HepG2 (cell line): Measurements from ENCODE around the gene MBOAT7. TPM values are rescaled to one million over a fixed set of nuclear protein-coding genes. Genes with fewer than 3 reads are reported as not detected.
A peak's percentile ranks its signal among the peaks of the same experiment; 100 is the strongest.

Experiments
- CCAR2 ChIP-seq: fragments of 200-400 bp; formaldehyde crosslinking; optimal IDR thresholded peaks from 2 replicates; pipeline ENCODE3; 2018; ENCODE audit warnings: low read depth, mild to moderate bottlenecking, low read length, moderate library complexity
- GTF3A ChIP-seq: sonication (generic); formaldehyde crosslinking; conservative IDR thresholded peaks from 2 replicates; pipeline ENCODE4 v1.4.0; 2020; ENCODE audit warnings: mild to moderate bottlenecking, missing genetic modification reagents
- HDAC1 ChIP-seq: sonication (generic); formaldehyde crosslinking; IDR thresholded peaks from 2 replicates; pipeline ENCODE4 v1.5.1; 2020; ENCODE audit warnings: mild to moderate bottlenecking, missing genetic modification reagents
- IRF2 ChIP-seq: IDR thresholded peaks from 2 replicates; pipeline ENCODE4 v1.6.1; 2018; ENCODE audit warnings: missing genetic modification reagents, missing compliant biosample characterization
- KDM2A ChIP-seq: sonication (generic); formaldehyde crosslinking; IDR thresholded peaks from 2 replicates; pipeline ENCODE4 v1.4.0; 2020; ENCODE audit warnings: low read depth, missing genetic modification reagents, borderline replicate concordance
- KLF15 ChIP-seq: sonication (generic); formaldehyde crosslinking; IDR thresholded peaks from 2 replicates; pipeline ENCODE4 v1.8.1; 2023; ENCODE audit warnings: borderline replicate concordance, mild to moderate bottlenecking, inconsistent platforms, missing genetic modification reagents, mixed read lengths
- MAF1 ChIP-seq: sonication (generic); formaldehyde crosslinking; IDR thresholded peaks from 2 replicates; pipeline ENCODE4 v1.5.0; 2020; ENCODE audit warnings: missing genetic modification reagents, borderline replicate concordance
- MAX ChIP-seq: IDR thresholded peaks from 2 replicates; pipeline ENCODE4 v1.6.1; 2012; ENCODE audit warnings: inconsistent platforms
- MZF1 ChIP-seq: sonication (generic); formaldehyde crosslinking; IDR thresholded peaks from 2 replicates; pipeline ENCODE4 v1.8.1; 2023; ENCODE audit warnings: mild to moderate bottlenecking, missing genetic modification reagents, borderline replicate concordance
- NAIF1 ChIP-seq: sonication (generic); formaldehyde crosslinking; IDR thresholded peaks from 2 replicates; pipeline ENCODE4 v1.5.0; 2020; ENCODE audit warnings: mild to moderate bottlenecking, missing genetic modification reagents, borderline replicate concordance
- RAD21 ChIP-seq: fragments of 450-650 bp; formaldehyde crosslinking; IDR thresholded peaks from 2 replicates; pipeline ENCODE4 v1.5.0; 2020; ENCODE audit warnings: mild to moderate bottlenecking
- RORA ChIP-seq: sonication (generic); formaldehyde crosslinking; IDR thresholded peaks from 2 replicates; pipeline ENCODE4 v1.5.0; 2020; ENCODE audit warnings: mild to moderate bottlenecking, missing genetic modification reagents, moderate library complexity
- SMAD1 ChIP-seq: sonication (generic); formaldehyde crosslinking; IDR thresholded peaks from 2 replicates; pipeline ENCODE4 v1.4.0; 2020; ENCODE audit warnings: missing genetic modification reagents, low read depth, mild to moderate bottlenecking, borderline replicate concordance
- SP4 ChIP-seq: sonication (generic); formaldehyde crosslinking; IDR thresholded peaks from 2 replicates; pipeline ENCODE4 v1.8.1; 2023; ENCODE audit warnings: mild to moderate bottlenecking, missing genetic modification reagents
- SYNCRIP ChIP-seq: fragments of 200-400 bp; formaldehyde crosslinking; IDR thresholded peaks from 2 replicates; pipeline ENCODE4 v1.6.1; 2018; ENCODE audit warnings: mild to moderate bottlenecking, low read depth, low read length; ENCODE audit not compliant: insufficient read depth
- TEAD3 ChIP-seq: optimal IDR thresholded peaks from 2 replicates; pipeline ENCODE3; 2016; ENCODE audit warnings: borderline replicate concordance
- TMF1 ChIP-seq: sonication (generic); formaldehyde crosslinking; IDR thresholded peaks from 2 replicates; pipeline ENCODE4 v1.8.1; 2022; ENCODE audit warnings: low read depth, missing genetic modification reagents
- ZBTB7B ChIP-seq: sonication (generic); formaldehyde crosslinking; IDR thresholded peaks from 2 replicates; pipeline ENCODE4 v1.4.0; 2020; ENCODE audit warnings: missing genetic modification reagents
- ZNF264 ChIP-seq: sonication (generic); formaldehyde crosslinking; IDR thresholded peaks from 2 replicates; pipeline ENCODE4 v1.4.0; 2020; ENCODE audit warnings: missing genetic modification reagents
- ZNF350 ChIP-seq: sonication (generic); formaldehyde crosslinking; IDR thresholded peaks from 2 replicates; pipeline ENCODE4 v1.4.0; 2020; ENCODE audit warnings: mild to moderate bottlenecking, low read depth, missing genetic modification reagents, borderline replicate concordance
- ZNF354B ChIP-seq: sonication (generic); formaldehyde crosslinking; IDR thresholded peaks from 2 replicates; pipeline ENCODE4 v1.8.0; 2022; ENCODE audit warnings: mild to moderate bottlenecking, missing genetic modification reagents
- ZNF510 ChIP-seq: sonication (generic); formaldehyde crosslinking; IDR thresholded peaks from 2 replicates; pipeline ENCODE4 v1.4.0; 2020; ENCODE audit warnings: low read depth, mild to moderate bottlenecking, missing genetic modification reagents
- ZNF563 ChIP-seq: sonication (generic); formaldehyde crosslinking; IDR thresholded peaks from 2 replicates; pipeline ENCODE4 v1.8.0; 2022; ENCODE audit warnings: mild to moderate bottlenecking, moderate library complexity, missing genetic modification reagents
- ZNF644 ChIP-seq: IDR thresholded peaks from 2 replicates; pipeline ENCODE4 v1.6.1; 2016; ENCODE audit warnings: low read depth
- ZNF737 ChIP-seq: sonication (generic); formaldehyde crosslinking; IDR thresholded peaks from 2 replicates; pipeline ENCODE4 v1.5.0; 2020; ENCODE audit warnings: missing genetic modification reagents, mild to moderate bottlenecking, borderline replicate concordance
- ZNF740 ChIP-seq: sonication (generic); formaldehyde crosslinking; IDR thresholded peaks from 2 replicates; pipeline ENCODE4 v1.4.0; 2020; ENCODE audit warnings: missing genetic modification reagents
- ZNF777 ChIP-seq: sonication (generic); formaldehyde crosslinking; IDR thresholded peaks from 2 replicates; pipeline ENCODE4 v1.4.0; 2020; ENCODE audit warnings: missing genetic modification reagents
- ZSCAN20 ChIP-seq: sonication (generic); formaldehyde crosslinking; IDR thresholded peaks from 2 replicates; pipeline ENCODE4 v1.4.0; 2020; ENCODE audit warnings: missing genetic modification reagents, mild to moderate bottlenecking, borderline replicate concordance
- ZSCAN29 ChIP-seq: sonication (generic); formaldehyde crosslinking; conservative IDR thresholded peaks from 2 replicates; pipeline ENCODE4 v1.4.0; 2020; ENCODE audit warnings: mild to moderate bottlenecking, missing genetic modification reagents
- polyA plus RNA-seq, 8 experiments: library from polyadenylated mRNA; depleted of rRNA in 3 of 8; stranded (reverse) in 7 of 8; unstranded in 1 of 8; fragments of >200 nt; fragmentation: Illumina TruSeq in 4 of 8; extraction: Trizol in 4 of 8; gene quantifications; 2 replicates each; pipeline versions ENCODE4 v1.2.1 to v1.2.3, GENCODE V29; 2011 to 2016; ENCODE audit warnings: low read depth in 4 of 8, missing spikeins in 1 of 8, mixed read lengths in 1 of 8; ENCODE audit not compliant: insufficient read depth in 1 of 8
- total RNA-seq, 5 experiments: library from RNA; depleted of rRNA; stranded (reverse); fragments of >200 nt; fragmentation: Illumina TruSeq; extraction: Trizol; gene quantifications; 2 replicates each; pipeline ENCODE4 v1.2.3, GENCODE V29; 2016; ENCODE audit warnings: low read depth in 1 of 5

MBOAT7 gene
- total and polyA plus RNA-seq, 2 of the 13 experiments (the other 11 are each of a cell fraction or from before 2014, with no cell fraction given): 22.2 to 25.5 TPM

GRCh38 chr19:54189145-54189734 lies at the start of gene MBOAT7 (continued):
- TF ChIP-seq GTF3A (CRISPR knock-in tag): peak; percentile 86; the same call in 1 of the 2 replicates
- TF ChIP-seq ZNF644: no peak
- peak; percentile 69; the same call in 1 of the 2 replicates for TF ChIP-seq SMAD1 (CRISPR knock-in tag)
- peak; percentile 45; the same call in 1 of the 2 replicates for TF ChIP-seq IRF2 (CRISPR knock-in tag)
- no peak for TF ChIP-seq NAIF1 (CRISPR knock-in tag)
- no peak for TF ChIP-seq SYNCRIP
- TF ChIP-seq ZNF350: 0 out of 2 replicates have a peak, but pooled peaks have one; percentile 11
- 0 out of 2 replicates have a peak, but pooled peaks have one; percentile 20 for TF ChIP-seq ZNF264 (CRISPR knock-in tag)
- peak; percentile 68 for TF ChIP-seq MAX
- no peak for TF ChIP-seq ZBTB7B (CRISPR knock-in tag)
- no peak; the same call in 1 of the 2 replicates for TF ChIP-seq ZNF777
- peak; percentile 80; the same call in 1 of the 2 replicates for TF ChIP-seq ZSCAN29 (CRISPR knock-in tag)
- peak; percentile 30; the same call in 1 of the 2 replicates for TF ChIP-seq KDM2A (CRISPR knock-in tag)
- no peak for TF ChIP-seq MZF1 (CRISPR knock-in tag)
- peak; percentile 46 for TF ChIP-seq SP4 (CRISPR knock-in tag)
- TF ChIP-seq ZNF563: peak; percentile 63
- peak; percentile 77; the same call in 1 of the 2 replicates for TF ChIP-seq ZSCAN20 (CRISPR knock-in tag)
- no peak for TF ChIP-seq RORA (CRISPR knock-in tag)
- no peak for TF ChIP-seq ZNF740 (CRISPR knock-in tag)
- 0 out of 2 replicates have a peak, but pooled peaks have one; percentile 36 for TF ChIP-seq MAF1 (CRISPR knock-in tag)
- 0 out of 2 replicates have a peak, but pooled peaks have one; percentile 19 for TF ChIP-seq TMF1 (CRISPR knock-in tag)
- TF ChIP-seq HDAC1 (CRISPR knock-in tag): peak; percentile 73
- TF ChIP-seq KLF15: no peak
- TF ChIP-seq ZNF510 (CRISPR knock-in tag): 0 out of 2 replicates have a peak, but pooled peaks have one; percentile 47
- TF ChIP-seq ZNF354B (CRISPR knock-in tag): no peak
- TF ChIP-seq TEAD3: peak; percentile 18
- peak; percentile 91 for TF ChIP-seq RAD21
- TF ChIP-seq CCAR2: no peak
- no peak for TF ChIP-seq ZNF737 (CRISPR knock-in tag)
